ENCODE measurements around the gene AK9. TPM values are rescaled to one million over a fixed set of nuclear protein-coding genes. Genes with fewer than 3 reads are reported as not detected.
A peak's percentile ranks its signal among the peaks of the same experiment; 100 is the strongest.

AK9 gene
- total and polyA plus RNA-seq, 9 of the 15 experiments (the other 6 are each of a cell fraction or from before 2014, with no cell fraction given), result 0.59 to 1.9 (median 1.2) TPM

DNA sequence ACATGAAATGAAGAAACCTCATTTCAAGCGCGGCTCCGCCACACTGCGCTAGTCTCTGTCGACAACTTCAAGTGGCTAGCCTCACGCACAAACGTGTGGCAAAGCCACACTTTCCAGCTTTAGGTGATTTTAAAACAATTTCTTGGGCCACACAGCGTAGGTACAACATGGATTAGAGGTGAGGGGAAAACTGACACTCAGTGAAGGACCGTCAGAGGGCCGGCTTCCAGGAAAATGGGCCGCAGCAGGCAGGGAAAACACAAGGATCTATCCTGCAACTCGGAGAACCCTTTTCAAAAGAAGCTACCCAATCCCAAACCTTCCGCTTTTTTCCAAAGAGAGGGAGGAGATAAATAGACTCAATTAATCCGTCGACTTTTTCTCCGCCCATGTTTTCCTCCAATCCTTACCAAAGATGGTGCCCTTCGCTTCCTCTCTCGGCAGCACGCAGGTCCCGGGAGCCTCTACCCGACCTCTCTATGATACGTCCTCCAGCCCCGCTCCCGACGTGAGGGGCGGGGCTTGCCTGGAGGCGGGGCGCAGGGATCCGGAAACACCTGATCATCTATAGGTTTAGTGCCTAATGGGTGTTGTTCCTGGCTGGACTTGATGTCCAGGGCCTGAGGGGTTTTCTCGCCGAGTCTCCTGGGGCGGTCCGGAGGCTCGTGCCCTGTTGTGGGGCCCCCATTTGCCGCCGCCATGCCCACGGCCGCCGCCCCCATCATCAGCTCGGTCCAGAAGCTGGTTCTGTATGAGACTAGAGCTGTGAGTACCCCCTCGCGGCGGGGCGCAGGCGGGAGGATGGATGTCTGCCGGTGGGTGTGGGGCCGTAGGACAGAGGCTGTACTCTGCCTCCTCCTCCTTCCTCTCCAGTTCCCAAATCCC is at the start of gene AK9, which contains the start of gene FIG4 (continued):
- TF ChIP-seq, protein P1, sequence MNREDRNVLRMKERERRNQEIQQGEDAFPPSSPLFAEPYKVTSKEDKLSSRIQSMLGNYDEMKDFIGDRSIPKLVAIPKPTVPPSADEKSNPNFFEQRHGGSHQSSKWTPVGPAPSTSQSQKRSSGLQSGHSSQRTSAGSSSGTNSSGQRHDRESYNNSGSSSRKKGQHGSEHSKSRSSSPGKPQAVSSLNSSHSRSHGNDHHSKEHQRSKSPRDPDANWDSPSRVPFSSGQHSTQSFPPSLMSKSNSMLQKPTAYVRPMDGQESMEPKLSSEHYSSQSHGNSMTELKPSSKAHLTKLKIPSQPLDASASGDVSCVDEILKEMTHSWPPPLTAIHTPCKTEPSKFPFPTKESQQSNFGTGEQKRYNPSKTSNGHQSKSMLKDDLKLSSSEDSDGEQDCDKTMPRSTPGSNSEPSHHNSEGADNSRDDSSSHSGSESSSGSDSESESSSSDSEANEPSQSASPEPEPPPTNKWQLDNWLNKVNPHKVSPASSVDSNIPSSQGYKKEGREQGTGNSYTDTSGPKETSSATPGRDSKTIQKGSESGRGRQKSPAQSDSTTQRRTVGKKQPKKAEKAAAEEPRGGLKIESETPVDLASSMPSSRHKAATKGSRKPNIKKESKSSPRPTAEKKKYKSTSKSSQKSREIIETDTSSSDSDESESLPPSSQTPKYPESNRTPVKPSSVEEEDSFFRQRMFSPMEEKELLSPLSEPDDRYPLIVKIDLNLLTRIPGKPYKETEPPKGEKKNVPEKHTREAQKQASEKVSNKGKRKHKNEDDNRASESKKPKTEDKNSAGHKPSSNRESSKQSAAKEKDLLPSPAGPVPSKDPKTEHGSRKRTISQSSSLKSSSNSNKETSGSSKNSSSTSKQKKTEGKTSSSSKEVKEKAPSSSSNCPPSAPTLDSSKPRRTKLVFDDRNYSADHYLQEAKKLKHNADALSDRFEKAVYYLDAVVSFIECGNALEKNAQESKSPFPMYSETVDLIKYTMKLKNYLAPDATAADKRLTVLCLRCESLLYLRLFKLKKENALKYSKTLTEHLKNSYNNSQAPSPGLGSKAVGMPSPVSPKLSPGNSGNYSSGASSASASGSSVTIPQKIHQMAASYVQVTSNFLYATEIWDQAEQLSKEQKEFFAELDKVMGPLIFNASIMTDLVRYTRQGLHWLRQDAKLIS (CRISPR knock-in tag; IDR thresholded peaks at IDR 0.05), result 0 out of 2 replicates have a peak, but pooled peaks have one; percentile 26
- TF ChIP-seq NELFE (IDR thresholded peaks at IDR 0.05; ENCODE audit: insufficient read depth, insufficient read length) (no peak), WHSC1 (IDR thresholded peaks at IDR 0.05; ENCODE audit: low read length) (no peak), CEBPB (tag; IDR thresholded peaks at IDR 0.05) (no peak), ZFP30 (CRISPR knock-in tag; IDR thresholded peaks at IDR 0.05; ENCODE audit: borderline replicate concordance) (no peak), LCOR (CRISPR knock-in tag; IDR thresholded peaks at IDR 0.05) (0 out of 2 replicates have a peak, but pooled peaks have one; percentile 47), BCOR (IDR thresholded peaks at IDR 0.05) (no peak), E2F4 (CRISPR knock-in tag; IDR thresholded peaks at IDR 0.05; ENCODE audit: low read depth) (no peak), ZNF431 (CRISPR knock-in tag; IDR thresholded peaks at IDR 0.05) (no peak), SMAD2 (IDR thresholded peaks at IDR 0.05; ENCODE audit: low read depth, low read length) (no peak), SMARCA4 (IDR thresholded peaks at IDR 0.05) (no peak), SAP30 (IDR thresholded peaks at IDR 0.05; ENCODE audit: borderline replicate concordance, insufficient read depth, low read depth, low read length, poor library complexity, severe bottlenecking) (peak; percentile 27), CCNT2 (IDR thresholded peaks at IDR 0.05; ENCODE audit: borderline replicate concordance, extremely low read depth, insufficient read length, low read depth, low read length) (no peak), ATF3 (IDR thresholded peaks at IDR 0.05) (no peak), ATF3 (CRISPR knock-in tag; conservative IDR thresholded peaks at IDR 0.05) (peak; percentile 63; the same call in 1 of the 2 replicates)
- TF ChIP-seq, protein P2, sequence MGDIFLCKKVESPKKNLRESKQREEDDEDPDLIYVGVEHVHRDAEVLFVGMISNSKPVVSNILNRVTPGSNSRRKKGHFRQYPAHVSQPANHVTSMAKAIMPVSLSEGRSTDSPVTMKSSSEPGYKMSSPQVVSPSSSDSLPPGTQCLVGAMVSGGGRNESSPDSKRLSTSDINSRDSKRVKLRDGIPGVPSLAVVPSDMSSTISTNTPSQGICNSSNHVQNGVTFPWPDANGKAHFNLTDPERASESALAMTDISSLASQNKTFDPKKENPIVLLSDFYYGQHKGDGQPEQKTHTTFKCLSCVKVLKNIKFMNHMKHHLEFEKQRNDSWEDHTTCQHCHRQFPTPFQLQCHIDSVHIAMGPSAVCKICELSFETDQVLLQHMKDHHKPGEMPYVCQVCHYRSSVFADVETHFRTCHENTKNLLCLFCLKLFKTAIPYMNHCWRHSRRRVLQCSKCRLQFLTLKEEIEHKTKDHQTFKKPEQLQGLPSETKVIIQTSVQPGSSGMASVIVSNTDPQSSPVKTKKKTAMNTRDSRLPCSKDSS (IDR thresholded peaks at IDR 0.05; ENCODE audit: low read depth, partially characterized antibody), result no peak
- TF ChIP-seq, protein P3, sequence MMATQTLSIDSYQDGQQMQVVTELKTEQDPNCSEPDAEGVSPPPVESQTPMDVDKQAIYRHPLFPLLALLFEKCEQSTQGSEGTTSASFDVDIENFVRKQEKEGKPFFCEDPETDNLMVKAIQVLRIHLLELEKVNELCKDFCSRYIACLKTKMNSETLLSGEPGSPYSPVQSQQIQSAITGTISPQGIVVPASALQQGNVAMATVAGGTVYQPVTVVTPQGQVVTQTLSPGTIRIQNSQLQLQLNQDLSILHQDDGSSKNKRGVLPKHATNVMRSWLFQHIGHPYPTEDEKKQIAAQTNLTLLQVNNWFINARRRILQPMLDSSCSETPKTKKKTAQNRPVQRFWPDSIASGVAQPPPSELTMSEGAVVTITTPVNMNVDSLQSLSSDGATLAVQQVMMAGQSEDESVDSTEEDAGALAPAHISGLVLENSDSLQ (IDR thresholded peaks at IDR 0.05), result no peak

All from K562 (cell line).